NCI-H446 treated with DMSO at 0.1 percent for 48 hours (cell line): ENCODE measurements around the gene LRGUK.

ENCODE experiments used
- DNase-seq: peaks from one replicate; lab custom pipeline; 2025; lab: John Stamatoyannopoulos, UW

Gene LRGUK

GRCh38 chr7:134302120-134302519, 175.0 kb downstream of the LRGUK start:
- no peak for DNase-seq

DNA sequence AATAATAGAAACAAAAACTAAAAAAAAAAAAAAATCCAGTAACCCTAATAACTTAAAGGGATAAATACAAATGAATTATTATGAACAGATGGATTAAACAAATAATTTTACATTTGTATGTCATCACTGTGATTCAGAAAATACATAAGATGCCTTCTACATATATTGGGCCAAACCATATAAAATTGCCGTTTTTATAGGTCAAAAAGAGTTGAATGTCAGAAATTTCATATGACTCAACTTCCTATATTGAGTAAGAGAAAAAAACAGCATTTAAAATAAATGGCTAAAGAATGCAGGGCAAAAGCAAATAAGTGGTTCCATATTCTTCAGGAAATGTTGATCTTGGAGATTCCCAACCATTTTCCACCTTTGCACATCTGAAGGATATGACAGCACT, 180.2 kb downstream of the LRGUK start:
- no peak for DNase-seq

- DNase-seq, result no peak
These were observed 181.4 kb downstream of the LRGUK start for GRCh38 chr7:134308548-134308947.

DNA sequence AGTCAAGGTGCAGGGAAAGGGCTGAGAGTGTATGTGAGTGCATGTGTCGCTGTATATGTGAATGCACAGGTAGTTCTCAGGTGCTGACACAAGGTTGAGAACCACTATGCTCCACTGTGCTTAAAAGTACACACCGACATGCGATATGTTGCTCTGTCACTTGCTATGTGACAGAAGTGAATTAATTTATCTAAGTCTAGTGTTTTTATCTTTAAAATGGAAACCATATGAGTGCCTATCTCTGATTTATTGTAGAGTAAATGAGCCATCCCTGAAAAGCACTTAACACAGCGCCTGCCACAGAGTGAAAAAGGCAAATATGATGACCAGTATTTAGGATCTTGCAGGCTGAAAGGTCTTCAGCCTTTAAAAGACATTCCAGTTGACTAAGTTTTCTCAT, 184.7 kb downstream of the LRGUK start:
- no peak for DNase-seq

DNA sequence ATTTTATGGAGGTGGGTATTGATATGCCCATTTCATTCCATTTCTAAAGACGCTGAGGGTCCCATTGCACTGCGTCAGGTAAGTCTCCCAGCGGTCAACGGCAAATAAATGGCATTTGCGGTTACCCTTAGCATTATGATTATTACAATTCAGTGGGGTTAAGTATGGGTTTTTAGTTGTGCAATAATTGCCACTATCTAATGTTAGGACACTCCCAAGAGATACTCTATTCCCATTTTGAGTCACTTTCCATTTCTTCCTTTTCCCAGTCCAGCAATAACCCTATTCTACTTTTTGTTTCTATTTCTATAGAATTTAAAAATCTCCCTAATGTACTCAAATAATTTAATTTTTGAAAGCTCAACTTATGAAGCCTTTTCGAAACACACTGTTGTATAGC, 185.6 kb downstream of the LRGUK start:
- DNase-seq, result no peak

- no peak for DNase-seq
These were observed 186.4 kb downstream of the LRGUK start for GRCh38 chr7:134313543-134313942.
